Right lung (tissue), 10 donors: ENCODE measurements around the gene EGLN1. TPM values are rescaled to one million over a fixed set of nuclear protein-coding genes. Genes with fewer than 3 reads are reported as not detected.
"Not testable (repeated sequence)": the region's sequence is repeated elsewhere in the genome, so short reads cannot be mapped to it uniquely, and the experiment has no call there.

ENCODE experiments used
- DNase-seq, 2 donors: peaks; one replicate each; pipeline ENCODE4 v3.0.0-alpha.2; 2013
- long read RNA-seq, 8 donors: transcript quantifications; one replicate each; lab custom pipeline, GENCODE V29; 2026
- polyA plus RNA-seq, 5 donors: library from polyadenylated mRNA; unstranded; fragments of 120-200 nt; gene quantifications; one replicate each; pipeline versions ENCODE4 v1.2.1 to v1.2.3, GENCODE V29; 2013; ENCODE audit warnings: inconsistent platforms in 1 of 5, low replicate concordance in 1 of 5; ENCODE audit not compliant: insufficient read length in 5 of 5, insufficient read depth in 1 of 5

EGLN1 gene
- polyA plus RNA-seq = 10 to 100 TPM; 29.7 to 51.1 (median 45.0) TPM
- long read RNA-seq, donor 1, full-length matches to known transcripts = 14 of 24 reads
- long read RNA-seq, donor 1, partial matches to known transcripts = 0 of 24 reads
- long read RNA-seq, donor 1, other reads (novel, unspliced or antisense) = 10 of 24 reads
- long read RNA-seq, donor 2, full-length matches to known transcripts = 9 of 9 reads
- long read RNA-seq, donor 2, partial matches to known transcripts = 0 of 9 reads
- long read RNA-seq, donor 2, other reads (novel, unspliced or antisense) = 0 of 9 reads
- long read RNA-seq, donor 3, full-length matches to known transcripts = 8 of 25 reads
- long read RNA-seq, donor 3, partial matches to known transcripts = 17 of 25 reads
- long read RNA-seq, donor 3, other reads (novel, unspliced or antisense) = 0 of 25 reads
- long read RNA-seq, donor 4, full-length matches to known transcripts = 8 of 8 reads
- long read RNA-seq, donor 4, partial matches to known transcripts = 0 of 8 reads
- long read RNA-seq, donor 4, other reads (novel, unspliced or antisense) = 0 of 8 reads
- long read RNA-seq, donor 5, full-length matches to known transcripts = 8 of 8 reads
- long read RNA-seq, donor 5, partial matches to known transcripts = 0 of 8 reads
- long read RNA-seq, donor 5, other reads (novel, unspliced or antisense) = 0 of 8 reads
- long read RNA-seq, donor 6, full-length matches to known transcripts = 11 of 11 reads
- long read RNA-seq, donor 6, partial matches to known transcripts = 0 of 11 reads
- long read RNA-seq, donor 6, other reads (novel, unspliced or antisense) = 0 of 11 reads
- long read RNA-seq, donor 7, full-length matches to known transcripts = 10 of 10 reads
- long read RNA-seq, donor 7, partial matches to known transcripts = 0 of 10 reads
- long read RNA-seq, donor 7, other reads (novel, unspliced or antisense) = 0 of 10 reads
- long read RNA-seq, donor 8, full-length matches to known transcripts = 7 of 7 reads
- long read RNA-seq, donor 8, partial matches to known transcripts = 0 of 7 reads
- long read RNA-seq, donor 8, other reads (novel, unspliced or antisense) = 0 of 7 reads

DNA sequence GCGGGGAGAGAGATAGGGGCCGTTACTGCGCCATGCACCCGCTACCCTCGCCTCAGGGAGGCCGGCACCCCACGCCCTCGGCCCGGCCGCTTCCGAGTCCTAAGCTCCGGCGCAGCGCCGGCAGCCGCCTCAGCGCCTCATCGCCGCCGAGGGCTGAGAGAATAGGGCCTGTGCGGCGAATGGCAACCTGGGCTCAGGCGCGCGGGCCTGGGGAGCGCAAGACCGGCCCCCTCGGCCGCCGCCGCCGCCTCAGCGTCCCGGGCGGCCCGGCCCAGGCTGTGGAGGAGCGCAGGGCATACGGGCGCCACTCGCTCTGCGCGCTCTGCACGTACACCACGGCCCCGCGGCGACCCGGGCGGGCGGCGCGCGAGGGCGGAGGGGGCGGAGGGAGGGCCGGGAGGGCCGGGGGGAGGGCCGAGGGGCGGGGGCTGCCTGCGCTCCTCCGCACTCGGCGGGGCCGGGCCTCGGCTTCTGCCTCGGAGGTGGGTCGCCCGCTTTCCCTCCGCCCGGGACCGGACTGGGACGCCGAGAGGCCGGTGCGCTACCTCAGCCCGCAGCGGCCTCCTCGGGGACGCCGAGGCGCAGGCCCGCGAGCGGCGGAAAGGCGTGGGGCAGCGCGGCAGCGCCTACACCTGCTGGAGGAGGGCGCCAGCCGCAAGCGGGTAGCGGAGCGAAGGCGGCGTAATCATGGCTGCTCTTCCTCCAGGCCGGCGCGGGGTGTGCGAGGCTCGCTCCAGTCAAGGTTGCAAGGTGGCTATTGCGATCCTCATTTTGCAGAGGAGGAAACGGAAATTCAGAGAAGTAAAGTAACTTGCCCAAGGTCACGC is at the start of gene EGLN1:
Gene EGLN1, minus strand, starts transcription at position 317 of the 827 bp plus-strand sequence. CDS start 399 bp downstream, outside the sequence.
- DNase-seq = peak; percentile 86 to 91

DNA sequence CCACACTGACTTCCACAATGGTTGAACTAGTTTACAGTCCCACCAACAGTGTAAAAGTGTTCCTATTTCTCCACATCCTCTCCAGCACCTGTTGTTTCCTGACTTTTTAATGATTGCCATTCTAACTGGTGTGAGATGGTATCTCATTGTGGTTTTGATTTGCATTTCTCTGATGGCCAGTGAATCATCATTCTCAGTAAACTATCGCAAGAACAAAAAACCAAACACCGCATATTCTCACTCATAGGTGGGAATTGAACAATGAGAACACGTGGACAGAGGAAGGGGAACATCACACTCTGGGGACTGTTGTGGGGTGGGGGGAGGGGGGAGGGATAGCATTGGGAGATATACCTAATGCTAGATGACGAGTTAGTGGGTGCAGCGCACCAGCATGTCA is 49.4 kb upstream of the EGLN1 start:
- DNase-seq = not testable (repeated sequence)

DNA sequence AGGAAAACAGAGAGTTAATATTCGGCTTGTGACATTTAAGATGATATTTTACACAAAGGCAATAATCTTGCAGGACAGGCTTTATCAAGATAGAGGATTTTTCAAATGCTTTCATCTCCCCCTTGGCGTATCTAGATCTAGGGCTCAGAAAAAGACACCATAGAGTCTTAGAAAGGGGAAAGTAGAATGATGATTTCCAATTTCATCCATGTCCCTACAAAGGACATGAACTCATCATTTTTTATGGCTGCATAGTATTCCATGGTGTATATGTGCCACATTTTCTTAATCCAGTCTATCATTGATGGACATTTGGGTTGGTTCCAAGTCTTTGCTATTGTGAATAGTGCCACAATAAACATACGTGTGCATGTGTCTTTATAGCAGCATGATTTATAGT is 48.9 kb upstream of the EGLN1 start:
- DNase-seq = not testable (repeated sequence)

DNA sequence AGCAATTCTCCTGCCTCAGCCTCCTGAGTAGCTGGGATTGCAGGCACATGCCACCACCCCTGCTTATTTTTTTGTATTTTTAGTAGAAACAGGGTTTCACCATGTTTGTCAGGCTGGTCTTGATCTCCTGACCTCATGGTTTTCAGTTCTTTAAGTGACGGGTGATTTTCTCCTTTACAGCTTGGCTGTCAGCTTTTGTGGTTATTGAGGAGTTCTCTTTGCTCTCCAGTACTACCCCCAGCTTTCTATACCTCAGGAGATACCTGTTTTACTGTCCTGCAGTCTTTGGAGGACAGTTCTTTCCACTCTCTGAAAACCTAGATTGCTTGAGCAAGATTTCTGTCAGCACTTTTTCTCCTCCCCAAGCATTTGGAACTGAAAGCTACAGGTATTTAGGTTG is 45.9 kb upstream of the EGLN1 start:
- no peak for DNase-seq

DNA sequence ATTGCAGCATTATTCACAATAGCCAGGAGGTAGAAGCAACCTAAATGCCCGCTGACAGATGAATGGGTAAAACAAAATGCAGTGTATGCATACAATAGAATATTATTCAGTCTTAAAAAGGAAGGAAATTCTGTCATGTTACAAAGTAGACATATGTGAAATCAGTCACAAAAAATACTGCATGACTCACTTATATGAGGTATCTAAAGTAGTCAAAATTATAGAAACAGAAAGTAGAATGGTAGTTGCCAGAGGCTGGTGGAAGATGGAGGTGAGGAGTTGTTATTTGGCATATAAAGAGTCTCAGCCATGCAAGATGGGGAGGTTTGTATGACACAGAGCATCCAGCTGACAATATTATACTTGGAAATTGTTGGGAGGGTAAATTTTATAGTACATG is 43.0 kb upstream of the EGLN1 start:
- DNase-seq = no peak

DNA sequence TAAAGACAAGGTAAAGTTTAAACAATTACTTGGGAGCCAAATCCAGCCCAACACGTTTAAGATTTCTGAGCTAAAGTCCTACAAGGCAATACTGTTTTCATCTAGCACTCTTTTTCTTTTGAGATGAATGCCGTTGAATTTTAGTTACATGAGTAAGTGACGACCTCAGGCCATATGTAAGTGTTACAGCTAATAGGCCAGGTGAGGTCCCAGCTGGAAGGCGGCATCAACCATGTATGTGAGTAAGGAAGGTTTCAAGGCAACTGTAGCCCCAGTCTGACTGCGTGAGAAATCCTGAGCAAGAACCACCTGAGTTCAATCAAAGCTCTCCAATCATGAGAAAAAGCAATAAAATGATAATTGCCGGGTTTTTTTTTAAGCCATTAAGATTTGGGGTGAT is 41.5 kb upstream of the EGLN1 start:
- no peak for DNase-seq

DNA sequence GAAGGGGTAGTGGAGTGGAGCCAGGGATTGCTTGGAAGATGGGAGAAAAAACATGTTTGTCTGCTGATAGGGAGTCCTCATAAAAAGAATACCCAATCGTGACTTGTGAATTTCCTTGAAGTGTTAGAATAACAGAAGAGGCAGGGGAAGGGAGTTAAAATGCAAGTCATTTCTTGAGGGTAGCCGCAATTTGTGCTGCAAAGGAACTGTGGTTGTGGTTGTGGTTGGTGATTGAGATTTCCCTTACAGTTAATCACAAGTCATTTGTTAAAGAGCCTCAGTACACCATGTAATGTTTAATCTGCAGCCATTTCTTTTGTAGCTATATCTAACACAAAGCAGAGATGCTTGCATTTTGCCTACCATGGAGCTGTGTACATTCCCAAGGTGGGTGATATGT is 38.5 kb upstream of the EGLN1 start:
- DNase-seq = no peak

DNA sequence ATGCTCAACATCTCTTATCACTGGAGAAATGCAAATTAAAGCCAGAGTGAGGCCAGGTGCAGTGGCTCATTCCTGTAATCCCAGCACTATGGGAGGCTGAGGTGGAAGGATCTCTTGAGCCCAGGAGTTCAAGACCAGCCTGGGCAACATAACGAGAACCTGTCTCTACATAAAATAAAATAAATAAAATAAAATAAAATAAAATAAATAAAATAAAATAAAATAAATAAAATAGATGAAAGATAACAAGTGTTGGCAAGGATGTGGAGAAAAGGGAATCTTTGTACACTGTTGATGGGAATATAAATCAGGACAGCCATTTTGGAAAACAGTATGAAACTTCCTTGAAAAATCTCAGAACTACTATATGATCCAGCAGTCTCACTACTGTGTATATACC is 37.4 kb upstream of the EGLN1 start:
- DNase-seq = not testable (repeated sequence)

DNA sequence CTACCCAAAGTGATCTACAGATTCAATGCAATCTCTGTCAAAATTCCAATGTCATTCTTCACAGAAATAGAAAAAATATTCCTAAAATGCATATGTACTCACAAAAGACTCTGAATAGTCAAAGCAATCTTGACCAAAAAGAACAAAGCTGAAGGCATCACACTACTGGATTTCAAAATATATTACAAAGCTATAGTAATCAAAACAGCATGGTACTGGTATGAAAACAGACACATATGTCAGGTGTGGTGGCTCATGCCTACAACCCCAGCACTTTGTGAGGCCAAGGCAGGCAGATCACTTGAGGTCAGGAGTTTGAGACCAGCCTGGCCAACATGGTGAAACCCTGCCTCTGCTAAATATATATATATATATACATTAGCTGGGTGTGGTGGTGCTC is 35.9 kb upstream of the EGLN1 start:
- DNase-seq = not testable (repeated sequence)

DNA sequence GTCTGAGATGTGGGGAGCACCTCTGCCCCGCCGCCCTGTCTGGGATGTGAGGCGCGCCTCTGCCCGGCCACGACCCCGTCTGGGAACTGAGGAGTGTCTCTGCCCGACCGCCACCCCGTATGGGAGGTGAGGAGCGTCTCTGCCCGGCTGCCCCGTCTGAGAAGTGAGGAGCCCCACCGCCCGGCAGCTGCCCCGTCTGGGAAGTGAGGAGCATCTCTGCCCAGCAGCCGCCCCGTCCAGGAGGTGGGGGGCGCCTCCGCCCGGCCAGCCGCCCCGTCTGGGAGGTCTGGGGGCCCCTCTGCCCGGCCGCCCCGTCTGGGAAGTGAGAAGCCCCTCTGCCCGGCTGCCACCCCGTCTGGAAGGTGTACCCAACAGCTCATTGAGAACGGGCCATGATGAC is 32.0 kb upstream of the EGLN1 start:
- DNase-seq = not testable (repeated sequence)

DNA sequence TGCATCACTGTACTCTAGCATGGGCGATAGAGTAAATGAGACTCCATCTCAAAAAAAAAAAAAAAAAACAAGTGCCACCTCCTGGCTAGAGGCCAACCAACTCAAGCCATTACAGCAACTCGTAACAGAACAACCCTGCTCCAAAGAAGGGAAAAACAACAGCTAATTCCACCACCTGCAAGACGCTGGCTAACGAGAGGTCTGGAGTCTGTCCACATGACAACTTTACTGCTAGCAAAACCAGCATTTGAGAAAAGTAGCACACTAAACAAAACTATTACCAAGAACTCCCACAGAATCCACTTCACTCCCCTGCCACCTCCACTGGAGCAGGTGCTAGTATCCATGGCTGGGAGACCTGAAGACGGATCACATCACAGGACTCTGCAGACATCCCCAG is 24.1 kb upstream of the EGLN1 start:
- no peak for DNase-seq

DNA sequence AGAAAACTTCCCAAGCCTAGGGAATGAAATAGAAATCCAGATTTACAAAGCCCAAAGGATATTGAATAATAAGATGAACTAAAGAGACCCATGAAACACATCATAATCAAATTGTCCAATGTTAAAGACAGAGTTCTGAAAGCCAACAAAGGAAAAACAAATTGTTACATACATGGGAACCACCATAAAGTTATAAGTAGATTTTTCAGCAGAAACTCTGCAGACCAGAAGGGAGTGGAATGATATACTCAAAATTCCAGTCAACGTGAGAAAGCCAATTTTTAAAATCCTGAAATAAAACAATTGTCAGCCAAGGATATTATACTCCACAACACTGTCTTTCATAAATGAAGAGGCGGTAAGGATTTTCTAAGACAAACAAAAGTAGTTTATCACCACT is 22.0 kb upstream of the EGLN1 start:
- no peak for DNase-seq

DNA sequence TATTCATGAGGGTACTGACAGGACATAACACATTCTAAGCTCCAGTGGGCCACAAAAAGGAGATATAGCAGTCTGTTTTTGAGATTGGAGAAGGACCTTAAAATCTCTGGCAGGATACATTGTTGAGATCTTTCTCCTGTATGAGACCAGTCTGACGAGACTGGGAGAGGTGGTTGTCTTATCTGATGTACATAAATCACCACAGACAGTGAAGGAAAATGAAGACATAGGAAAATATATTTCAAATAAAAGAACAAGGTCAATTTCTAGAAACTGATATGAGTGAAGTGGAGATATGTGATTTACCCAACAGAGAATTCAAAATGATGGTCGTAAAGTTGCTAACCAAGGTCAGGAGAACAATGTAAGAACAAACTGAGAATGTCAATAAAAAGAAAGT is 21.3 kb upstream of the EGLN1 start:
- no peak for DNase-seq

DNA sequence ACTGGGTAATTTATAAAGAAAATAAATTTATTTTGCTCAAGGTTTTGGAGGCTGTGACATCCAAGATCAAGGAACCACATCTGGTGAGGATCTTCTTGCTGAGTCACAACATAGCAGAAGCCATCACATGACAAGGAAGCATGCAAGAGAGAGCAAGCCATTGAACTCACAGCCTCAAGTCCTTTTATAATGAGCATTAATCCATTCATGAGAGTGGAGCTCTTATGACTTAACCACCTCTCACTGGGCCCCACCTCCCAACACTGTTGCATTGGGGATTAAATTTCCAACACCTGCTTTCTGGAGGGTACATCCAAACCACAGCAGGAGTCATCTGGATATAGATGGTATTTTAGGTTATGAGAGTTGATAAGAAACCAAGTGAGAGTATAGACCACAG is 20.6 kb upstream of the EGLN1 start:
- no peak for DNase-seq

DNA sequence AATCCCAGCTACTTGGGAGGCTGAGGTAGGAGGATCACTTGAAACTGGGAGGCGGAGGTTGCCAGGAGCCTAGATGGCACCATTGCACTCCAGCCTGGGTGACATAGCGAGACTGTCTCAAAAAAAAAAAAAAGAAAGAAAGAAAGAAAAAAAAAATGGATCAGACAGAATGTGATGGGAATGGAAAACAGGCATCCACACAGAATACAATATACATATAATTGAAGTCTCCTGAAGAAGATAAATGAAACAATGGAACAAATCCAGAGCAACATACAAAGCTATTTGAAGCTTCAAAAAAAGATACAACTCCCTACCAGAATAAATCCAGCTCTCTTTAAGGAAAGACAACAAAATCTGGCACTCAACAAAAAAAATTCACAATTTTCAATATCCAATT is 10.9 kb upstream of the EGLN1 start:
- no peak for DNase-seq

DNA sequence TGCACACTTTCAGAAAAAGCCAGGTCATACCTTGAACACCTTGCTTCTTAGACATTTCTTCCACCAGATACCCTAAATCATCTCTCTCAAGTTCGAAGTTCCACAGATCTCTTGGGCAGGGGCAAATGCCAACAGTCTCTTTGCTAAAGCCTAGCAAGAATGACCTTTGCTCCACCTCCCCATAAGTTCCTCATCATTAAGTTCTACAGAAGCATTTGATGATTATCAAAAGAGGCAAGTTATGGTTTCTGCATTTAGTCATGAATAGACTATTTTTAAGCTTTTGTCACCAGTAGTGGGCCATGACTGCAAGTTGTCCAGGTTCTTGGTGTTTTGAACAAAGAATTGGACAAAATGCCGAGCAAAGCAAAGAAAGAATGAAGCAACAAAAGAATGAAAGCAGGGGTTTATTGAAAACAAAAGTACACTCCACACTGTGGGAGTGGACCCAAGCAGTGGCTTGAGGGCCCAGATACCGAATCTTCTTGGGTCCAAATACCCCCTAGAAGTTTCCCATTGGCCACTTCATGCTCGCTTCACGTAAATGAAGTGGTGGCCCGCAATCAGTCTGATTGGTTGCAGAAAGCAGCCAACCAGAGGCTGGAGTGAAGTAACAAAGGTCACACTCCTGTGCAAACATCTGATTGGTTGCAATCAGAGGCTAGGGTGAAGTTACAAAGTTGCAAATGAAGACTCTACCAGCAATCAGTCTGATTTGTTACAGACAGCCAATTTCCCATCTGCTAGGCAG is 9.8 kb upstream of the EGLN1 start:
- no peak for DNase-seq

DNA sequence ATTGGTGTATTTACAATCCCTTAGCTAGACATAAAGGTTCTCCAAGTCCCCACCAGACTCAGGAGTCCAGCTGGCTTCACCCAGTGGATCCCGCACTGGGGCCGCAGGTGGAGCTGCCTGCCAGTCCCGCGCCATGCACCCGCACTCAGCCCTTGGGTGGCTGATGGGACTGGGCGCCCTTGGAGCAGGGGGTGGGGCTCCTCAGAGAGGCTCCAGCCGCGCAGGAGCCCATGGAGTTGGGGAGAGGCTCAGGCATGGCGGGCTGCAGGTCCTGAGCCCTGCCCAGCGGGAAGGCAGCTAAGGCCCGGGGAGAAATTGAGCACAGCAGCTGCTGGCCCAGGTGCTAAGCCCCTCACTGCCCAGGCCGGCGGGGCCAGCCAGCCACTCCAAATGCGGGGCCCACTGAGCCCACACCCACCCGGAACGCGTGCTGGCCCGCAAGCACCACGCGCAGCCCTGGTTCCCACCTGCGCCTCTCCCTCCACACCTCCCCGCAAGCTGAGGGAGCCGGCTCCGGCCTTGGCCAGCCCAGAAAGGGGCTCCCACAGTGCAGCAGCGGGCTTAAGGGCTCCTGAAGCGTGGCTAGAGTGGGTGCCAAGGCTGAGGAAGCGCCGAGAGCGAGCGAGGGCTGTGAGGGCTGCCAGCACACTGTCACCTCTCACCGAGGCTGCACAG is 8.7 kb upstream of the EGLN1 start:
- DNase-seq = not testable (repeated sequence)

DNA sequence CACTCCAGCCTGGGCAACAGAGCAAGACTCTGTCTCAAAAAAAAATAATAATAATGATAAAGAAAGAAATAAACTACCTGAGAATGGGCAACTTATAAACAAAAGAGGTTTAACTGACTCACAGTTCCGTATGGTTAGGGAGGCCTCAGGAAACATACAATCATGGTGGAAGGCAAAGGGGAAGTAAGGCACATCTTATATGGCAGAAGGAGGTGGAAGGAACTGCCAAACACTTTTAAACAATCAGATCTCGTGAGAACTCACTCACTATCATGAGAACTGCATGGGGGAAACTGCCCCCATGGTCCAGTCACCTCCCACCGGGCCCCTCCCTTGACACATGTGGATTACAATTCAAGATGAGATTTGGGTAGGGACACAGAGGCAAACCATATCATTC is 6.3 kb upstream of the EGLN1 start:
- no peak for DNase-seq

DNA sequence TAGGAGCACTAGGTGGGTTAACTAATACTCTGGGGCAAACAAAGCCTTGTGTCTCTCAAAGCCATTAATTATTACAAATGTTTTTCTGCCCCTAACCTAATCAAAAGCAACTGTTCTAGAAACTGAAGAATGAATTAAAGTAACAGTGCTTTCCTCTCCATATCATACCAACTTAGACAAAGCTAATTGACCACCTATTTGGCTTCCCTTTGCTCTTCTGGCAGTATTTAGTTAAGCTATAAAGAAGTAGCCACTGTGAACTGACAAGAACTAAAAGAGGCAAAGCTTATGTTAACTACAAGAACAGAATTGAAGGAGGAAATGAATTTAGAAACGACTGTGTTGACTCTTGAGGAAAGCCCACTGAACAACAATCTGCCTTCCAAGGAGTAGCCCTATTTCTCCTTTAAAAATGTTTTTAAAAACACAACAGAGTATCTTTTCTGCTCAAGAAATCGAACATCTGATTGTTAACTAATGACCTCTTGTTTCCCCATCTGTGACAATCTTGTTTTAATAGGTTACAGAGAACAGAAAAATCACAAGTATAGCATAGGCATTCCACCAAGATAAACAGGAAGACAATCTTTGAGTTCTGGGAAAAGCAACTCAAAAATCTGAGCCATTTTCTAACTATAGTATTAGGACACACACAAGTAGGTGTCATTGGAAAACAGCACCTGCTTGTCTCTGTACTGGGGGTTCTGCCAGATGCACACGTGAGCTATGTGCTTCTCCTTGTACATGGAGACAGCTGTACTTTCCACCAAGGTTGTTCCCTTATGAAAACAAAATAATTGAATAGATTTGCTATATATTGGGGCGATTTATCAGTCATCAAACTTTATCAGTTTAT is 3.1 kb upstream of the EGLN1 start:
- peak in 1 of 2 donors; percentile 12 for DNase-seq
